Esophagus (tissue), 2 donors: ENCODE data around the gene ANKRD30B. TPM values are rescaled to one million over a fixed set of nuclear protein-coding genes. Genes with fewer than 3 reads are reported as not detected.
"Not testable (repeated sequence)": the region's sequence is repeated elsewhere in the genome, so short reads cannot be mapped to it uniquely, and the experiment has no call there.

ENCODE experiments used
- H3K27ac ChIP-seq, 2 donors: one replicate each; pipeline ENCODE4 v1.5.1; 2013; ENCODE audit warnings: low read depth in 2 of 2, mild to moderate bottlenecking in 2 of 2, inconsistent platforms in 1 of 2, low read length in 1 of 2, moderate library complexity in 1 of 2
- H3K27me3 ChIP-seq, 2 donors: one replicate each; pipeline ENCODE4 v1.6.1; 2013; ENCODE audit warnings: low read length in 2 of 2, control low read depth in 1 of 2, mild to moderate bottlenecking in 1 of 2; ENCODE audit not compliant: insufficient read depth in 2 of 2, control insufficient read depth in 1 of 2
- H3K36me3 ChIP-seq, 2 donors: one replicate each; pipeline ENCODE4 v1.6.1; 2013; ENCODE audit warnings: low read length in 1 of 2; ENCODE audit not compliant: control insufficient read depth in 2 of 2, insufficient read depth in 2 of 2
- H3K4me1 ChIP-seq, 2 donors: one replicate each; pipeline ENCODE4 v1.6.1; 2013; ENCODE audit warnings: low read length in 1 of 2; ENCODE audit not compliant: control insufficient read depth in 2 of 2, insufficient read depth in 2 of 2
- H3K4me3 ChIP-seq, 2 donors: one replicate each; pipeline ENCODE4 v1.5.1; 2013; ENCODE audit warnings: low read length in 2 of 2, mild to moderate bottlenecking in 2 of 2, low read depth in 1 of 2, moderate library complexity in 1 of 2
- H3K9me3 ChIP-seq, 2 donors: one replicate each; pipeline ENCODE4 v1.6.1; 2013; ENCODE audit warnings: mild to moderate bottlenecking in 2 of 2, low read depth in 1 of 2, low read length in 1 of 2, moderate library complexity in 1 of 2; ENCODE audit not compliant: control insufficient read depth in 2 of 2, insufficient read depth in 1 of 2
- WGBS, 2 donors: extraction: QIAGEN DNeasy Blood & Tissue Kit; methylation state at CpG; one replicate each; pipeline ENCODE4 v1.1.7; 2013; 5-methylcytosine and 5-hydroxymethylcytosine counted together
- polyA plus RNA-seq, 2 donors: library from polyadenylated mRNA; stranded (reverse); fragments of 200-250 nt; gene quantifications; one replicate each; pipeline ENCODE4 v1.2.3, GENCODE V29; 2013
- donor health status: healthy with polysubstance abuse.
- donor health status: Bipolar disorder and iron deficiency.

The ANKRD30B gene
- polyA plus RNA-seq, 2 donors: not detected

DNA sequence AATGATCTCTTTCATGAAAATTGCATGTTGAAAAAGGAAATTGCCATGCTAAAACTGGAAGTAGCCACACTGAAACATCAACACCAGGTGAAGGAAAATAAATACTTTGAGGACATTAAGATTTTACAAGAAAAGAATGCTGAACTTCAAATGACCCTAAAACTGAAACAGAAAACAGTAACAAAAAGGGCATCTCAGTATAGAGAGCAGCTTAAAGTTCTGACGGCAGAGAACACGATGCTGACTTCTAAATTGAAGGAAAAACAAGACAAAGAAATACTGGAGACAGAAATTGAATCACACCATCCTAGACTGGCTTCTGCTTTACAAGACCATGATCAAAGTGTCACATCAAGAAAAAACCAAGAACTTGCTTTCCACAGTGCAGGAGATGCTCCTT, 103.6 kb downstream of the ANKRD30B start:
- WGBS, 2 donors: 0 to 71% methylated on average over 2 of the region's 2 CpGs
- H3K27me3 ChIP-seq, H3K36me3 ChIP-seq, H3K4me1 ChIP-seq, H3K4me3 ChIP-seq, H3K9me3 ChIP-seq, H3K27ac ChIP-seq: not testable (repeated sequence)

- H3K27me3 ChIP-seq, H3K27ac ChIP-seq, H3K4me3 ChIP-seq, H3K36me3 ChIP-seq, H3K4me1 ChIP-seq, H3K9me3 ChIP-seq: not testable (repeated sequence)
- 81 to 89% methylated on average over 13 to 17 of the region's 17 CpGs for WGBS, 2 donors
Measured at GRCh38 chr18:14855634-14856033, 107.7 kb downstream of the ANKRD30B start.

- H3K4me1 ChIP-seq, H3K4me3 ChIP-seq, H3K36me3 ChIP-seq, H3K27me3 ChIP-seq, H3K9me3 ChIP-seq, H3K27ac ChIP-seq: not testable (repeated sequence)
- WGBS, 2 donors: 98% methylated on average over 6 to 7 of the region's 20 CpGs
Measured at GRCh38 chr18:14856256-14856655, 108.3 kb downstream of the ANKRD30B start.

DNA sequence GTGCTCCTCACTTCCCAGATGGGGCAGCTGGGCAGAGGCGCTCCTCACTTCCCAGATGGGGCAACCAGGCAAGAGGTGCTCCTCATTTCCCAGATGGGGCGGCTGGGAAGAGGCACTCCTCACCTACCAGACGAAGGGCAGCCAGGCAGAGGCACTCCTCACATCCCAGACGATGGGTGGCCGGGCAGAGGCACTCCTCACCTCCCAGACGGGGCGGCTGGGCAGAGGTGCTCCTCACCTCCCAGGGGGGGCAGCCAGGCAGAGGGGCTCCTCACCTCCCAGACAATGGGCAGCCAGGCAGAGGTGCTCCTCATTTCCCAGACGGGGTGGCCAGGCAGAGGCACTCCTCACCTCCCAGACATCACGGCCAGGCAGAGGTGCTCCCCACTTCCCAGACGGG, 110.5 kb downstream of the ANKRD30B start:
- not testable (repeated sequence) for H3K27me3 ChIP-seq, H3K4me1 ChIP-seq, H3K36me3 ChIP-seq, H3K27ac ChIP-seq, H3K9me3 ChIP-seq, H3K4me3 ChIP-seq
- WGBS, 2 donors: 93% methylated on average over 4 of the region's 10 CpGs; no CpG with 5 or more reads in 1 of the 2 donors

- WGBS, 2 donors: 90 to 92% methylated on average over 12 to 15 of the region's 15 CpGs
- not testable (repeated sequence) for H3K27ac ChIP-seq, H3K27me3 ChIP-seq
Measured at GRCh38 chr18:14859995-14860394, 112.0 kb downstream of the ANKRD30B start.

GRCh38 chr18:14866426-14866825, 118.5 kb downstream of the ANKRD30B start:
- H3K4me3 ChIP-seq, H3K36me3 ChIP-seq, H3K27ac ChIP-seq, H3K4me1 ChIP-seq, H3K9me3 ChIP-seq, H3K27me3 ChIP-seq: not testable (repeated sequence)
- WGBS, 2 donors: 88 to 94% methylated on average over 12 to 15 of the region's 15 CpGs

More at GRCh38 chr18:14859995-14860394, 112.0 kb downstream of the ANKRD30B start:
- not testable (repeated sequence) for H3K9me3 ChIP-seq, H3K4me3 ChIP-seq, H3K4me1 ChIP-seq, H3K36me3 ChIP-seq

DNA sequence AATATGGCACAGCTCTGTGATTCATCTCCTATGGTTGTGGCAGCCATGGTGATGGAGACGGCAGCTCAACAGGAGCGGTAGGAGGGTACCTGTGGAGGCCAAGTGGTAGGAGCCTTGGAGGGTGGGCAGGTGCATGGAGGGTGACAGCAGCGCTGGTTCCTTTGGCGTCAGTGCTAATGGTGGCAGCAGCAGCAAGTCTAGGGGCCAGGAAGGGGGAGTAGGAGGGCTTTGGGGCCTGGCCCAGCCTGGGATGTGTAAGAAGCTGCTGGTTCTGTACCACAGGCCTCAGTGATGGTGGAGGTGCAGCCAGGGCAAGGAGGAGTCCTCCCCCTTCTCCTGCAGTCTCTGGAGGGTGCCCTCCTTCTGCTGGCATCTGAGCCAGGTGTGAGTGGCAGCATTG, 120.0 kb downstream of the ANKRD30B start:
- H3K27ac ChIP-seq, H3K36me3 ChIP-seq, H3K4me1 ChIP-seq, H3K9me3 ChIP-seq, H3K4me3 ChIP-seq, H3K27me3 ChIP-seq: not testable (repeated sequence)
- 92 to 95% methylated on average over 4 of the region's 4 CpGs for WGBS, 2 donors

GRCh38 chr18:14868825-14869224, 120.9 kb downstream of the ANKRD30B start:
- H3K4me1 ChIP-seq, H3K27me3 ChIP-seq, H3K9me3 ChIP-seq, H3K27ac ChIP-seq, H3K36me3 ChIP-seq, H3K4me3 ChIP-seq: not testable (repeated sequence)
- WGBS, 2 donors: 75 to 83% methylated on average over 2 to 4 of the region's 4 CpGs

DNA sequence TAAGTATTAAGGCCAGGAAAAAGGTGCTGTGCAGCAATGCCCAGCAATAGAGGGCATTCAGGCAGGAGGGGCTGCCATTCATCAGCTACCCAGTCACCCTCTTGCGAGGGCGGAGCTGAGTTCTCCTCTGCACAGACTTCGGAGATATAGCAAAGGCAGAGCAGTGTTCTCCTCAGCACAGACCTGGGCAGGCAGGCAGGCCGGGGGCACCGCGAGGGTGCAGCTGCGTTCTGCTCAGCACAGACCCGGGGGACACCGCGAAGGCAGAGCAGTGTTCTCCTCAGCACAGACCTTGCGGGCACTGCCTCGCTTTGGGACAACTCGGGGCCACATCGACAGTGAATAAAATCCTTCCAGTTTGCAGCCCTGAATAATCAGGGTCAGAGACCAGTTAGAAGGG, 130.9 kb downstream of the ANKRD30B start:
- H3K36me3 ChIP-seq, H3K27me3 ChIP-seq, H3K4me3 ChIP-seq, H3K9me3 ChIP-seq, H3K27ac ChIP-seq, H3K4me1 ChIP-seq: not testable (repeated sequence)
- WGBS, 2 donors: 80 to 91% methylated on average over 8 to 14 of the region's 14 CpGs

- Histone ChIP-seq H3K9me3 (no peaks in the 10 kb centered on the region), H3K4me3 (no peak overlapping the region), H3K36me3 (no peaks in the 10 kb centered on the region), H3K27ac (no peak overlapping the region), H3K27me3 (no peaks in the 10 kb centered on the region), H3K4me1 (no peaks in the 10 kb centered on the region)
- 74 to 95% methylated on average over 1 of the region's 1 CpG for WGBS, 2 donors
Measured at GRCh38 chr18:14900435-14900834, 152.5 kb downstream of the ANKRD30B start.
